HepG2 (cell line): ENCODE results near the gene ABCC1. TPM values are rescaled to one million over a fixed set of nuclear protein-coding genes. Genes with fewer than 3 reads are reported as not detected.

Experiments
- DMTF1 ChIP-seq: sonication (generic); formaldehyde crosslinking; IDR thresholded peaks from 2 replicates; pipeline ENCODE4 v1.4.0; 2020; ENCODE audit warnings: mild to moderate bottlenecking, missing genetic modification reagents
- FOXO1 ChIP-seq: sonication (generic); formaldehyde crosslinking; IDR thresholded peaks from 2 replicates; pipeline ENCODE4 v1.4.0; 2020; ENCODE audit warnings: missing genetic modification reagents
- HNRNPH1 ChIP-seq: fragments of 200-400 bp; formaldehyde crosslinking; optimal IDR thresholded peaks from 2 replicates; pipeline ENCODE3; 2017; ENCODE audit warnings: mild to moderate bottlenecking, low read depth, low read length
- HNRNPUL1 ChIP-seq: fragments of 200-400 bp; formaldehyde crosslinking; IDR thresholded peaks from 2 replicates; pipeline ENCODE4 v1.6.1; 2017; ENCODE audit warnings: low read depth, mild to moderate bottlenecking, low read length, moderate library complexity
- IKZF4 ChIP-seq: sonication (generic); formaldehyde crosslinking; IDR thresholded peaks from 2 replicates; pipeline ENCODE4 v1.5.1; 2020; ENCODE audit warnings: borderline replicate concordance, mild to moderate bottlenecking, low read depth, missing genetic modification reagents; ENCODE audit errors: not compliant biosample characterization
- JUNB ChIP-seq: sonication (generic); formaldehyde crosslinking; IDR thresholded peaks from 2 replicates; pipeline ENCODE4 v1.8.0; 2022; ENCODE audit warnings: missing genetic modification reagents, mild to moderate bottlenecking, borderline replicate concordance
- KLF16 ChIP-seq, 2 experiments: sonication (generic) in 1 of 2; formaldehyde crosslinking in 1 of 2; IDR thresholded peaks; 2 replicates each; pipeline versions ENCODE4 v1.6.1 to v1.8.0; 2016 to 2023; ENCODE audit warnings: missing genetic modification reagents in 2 of 2, missing compliant biosample characterization in 1 of 2
- MEIS2 ChIP-seq: sonication (generic); formaldehyde crosslinking; IDR thresholded peaks from 2 replicates; pipeline ENCODE4 v1.9.0; 2021; ENCODE audit warnings: mild to moderate bottlenecking, missing genetic modification reagents
- NFAT5 ChIP-seq: sonication (generic); formaldehyde crosslinking; IDR thresholded peaks from 2 replicates; pipeline ENCODE4 v1.4.0; 2020; ENCODE audit warnings: missing genetic modification reagents
- NONO ChIP-seq, 2 experiments: fragments of 450-650 bp in 1 of 2; sonication (generic) in 1 of 2; formaldehyde crosslinking in 1 of 2; IDR thresholded peaks in 1 of 2; conservative IDR thresholded peaks in 1 of 2; 2 replicates each; pipeline versions ENCODE4 v1.6.1 to v1.8.0; 2017 to 2022; ENCODE audit warnings: mild to moderate bottlenecking in 1 of 2, missing genetic modification reagents in 1 of 2, moderate library complexity in 1 of 2
- TEF ChIP-seq: sonication (generic); formaldehyde crosslinking; IDR thresholded peaks from 2 replicates; pipeline ENCODE4 v1.5.0; 2020; ENCODE audit warnings: missing genetic modification reagents
- ZNF263 ChIP-seq: sonication (generic); formaldehyde crosslinking; IDR thresholded peaks from 2 replicates; pipeline ENCODE4 v1.4.0; 2020; ENCODE audit warnings: missing genetic modification reagents
- ZNF503 ChIP-seq: sonication (generic); formaldehyde crosslinking; IDR thresholded peaks from 2 replicates; pipeline ENCODE4 v1.4.0; 2020; ENCODE audit warnings: missing genetic modification reagents
- ZNF775 ChIP-seq: sonication (generic); formaldehyde crosslinking; IDR thresholded peaks from 2 replicates; pipeline ENCODE4 v1.4.0; 2020; ENCODE audit warnings: missing genetic modification reagents, mild to moderate bottlenecking, moderate library complexity, borderline replicate concordance
- ZNF777 ChIP-seq: sonication (generic); formaldehyde crosslinking; IDR thresholded peaks from 2 replicates; pipeline ENCODE4 v1.4.0; 2020; ENCODE audit warnings: missing genetic modification reagents
- polyA plus RNA-seq, 8 experiments: library from polyadenylated mRNA; depleted of rRNA in 3 of 8; stranded (reverse) in 7 of 8; unstranded in 1 of 8; fragments of >200 nt; fragmentation: Illumina TruSeq in 4 of 8; extraction: Trizol in 4 of 8; gene quantifications; 2 replicates each; pipeline versions ENCODE4 v1.2.1 to v1.2.3, GENCODE V29; 2011 to 2016; ENCODE audit warnings: low read depth in 4 of 8, missing spikeins in 1 of 8, mixed read lengths in 1 of 8; ENCODE audit not compliant: insufficient read depth in 1 of 8
- total RNA-seq, 5 experiments: library from RNA; depleted of rRNA; stranded (reverse); fragments of >200 nt; fragmentation: Illumina TruSeq; extraction: Trizol; gene quantifications; 2 replicates each; pipeline ENCODE4 v1.2.3, GENCODE V29; 2016; ENCODE audit warnings: low read depth in 1 of 5

The ABCC1 gene
- total and polyA plus RNA-seq, 2 of the 13 experiments (the other 11 are each of a cell fraction or from before 2014, with no cell fraction given) = 13.0 to 30.6 TPM

- TF ChIP-seq NFAT5 (0 out of 2 replicates have a peak, but pooled peaks have one; percentile 68), IKZF4 (peak; percentile 31), ZNF775 (CRISPR knock-in tag) (no peak), NONO (IDR thresholded peaks at IDR 0.05) (no peak), NONO (CRISPR knock-in tag; conservative IDR thresholded peaks at IDR 0.05) (0 out of 2 replicates have a peak, but pooled peaks have one; percentile 36), MEIS2 (CRISPR knock-in tag) (peak; percentile 87), JUNB (CRISPR knock-in tag) (no peak), ZNF263 (0 out of 2 replicates have a peak, but pooled peaks have one; percentile 32), FOXO1 (CRISPR knock-in tag) (peak; percentile 61), ZNF503 (CRISPR knock-in tag) (0 out of 2 replicates have a peak, but pooled peaks have one; percentile 63), HNRNPUL1 (no peak), TEF (no peak), HNRNPH1 (no peak), DMTF1 (CRISPR knock-in tag) (no peak), ZNF777 (CRISPR knock-in tag) (0 out of 2 replicates have a peak, but pooled peaks have one; percentile 14), KLF16 (CRISPR knock-in tag; IDR thresholded peaks at IDR 0.05) (no peak; a peak in 1 of 4 replicates)
Measured at GRCh38 chr16:16149710-16150116, 200.3 kb downstream of the ABCC1 start (continued).
